ENCODE measurements around the gene ATF6B.

Gene ATF6B

GRCh38 chr6:32129297-32130088, 1.4 kb upstream of the ATF6B start:
- no peak for DNase-seq (ENCODE audit: low read depth)
- TF ChIP-seq CTCF (IDR thresholded peaks at IDR 0.05; ENCODE audit: insufficient read depth, low read depth, low read length, missing control alignments), result no peak
- H3K4me3 ChIP-seq (ENCODE audit: low read depth, low read length), result peak overlapping the region; percentile 95

- DNase-seq (ENCODE audit: low read depth), result no peak
- no peak overlapping the region; the same call in 1 of the 2 replicates for H3K4me3 ChIP-seq (ENCODE audit: low read depth, low read length)
- TF ChIP-seq CTCF (IDR thresholded peaks at IDR 0.05; ENCODE audit: insufficient read depth, low read depth, low read length, missing control alignments), result no peak
Measured at GRCh38 chr6:32128751-32129296, 778 bp upstream of the ATF6B start.

- peak overlapping the region; percentile 96 for H3K4me3 ChIP-seq (ENCODE audit: low read depth, low read length)
- TF ChIP-seq CTCF (IDR thresholded peaks at IDR 0.05; ENCODE audit: insufficient read depth, low read depth, low read length, missing control alignments), result no peak
Measured at GRCh38 chr6:32127409-32127716, 683 bp downstream of the ATF6B start.

GRCh38 chr6:32126880-32127279, 1.2 kb downstream of the ATF6B start:
- H3K4me3 ChIP-seq (ENCODE audit: low read depth, low read length), result peak overlapping the region; percentile 96
- DNase-seq (ENCODE audit: low read depth), result no peak
- TF ChIP-seq CTCF (IDR thresholded peaks at IDR 0.05; ENCODE audit: insufficient read depth, low read depth, low read length, missing control alignments), result no peak

More at GRCh38 chr6:32127409-32127716, 683 bp downstream of the ATF6B start:
- DNase-seq (ENCODE audit: low read depth), result no peak

GRCh38 chr6:32123681-32124080, 4.4 kb downstream of the ATF6B start:
- TF ChIP-seq CTCF (IDR thresholded peaks at IDR 0.05; ENCODE audit: insufficient read depth, low read depth, low read length, missing control alignments), result no peak
- no peak overlapping the region for H3K4me3 ChIP-seq (ENCODE audit: low read depth, low read length)
- DNase-seq (ENCODE audit: low read depth), result no peak

GRCh38 chr6:32120573-32121059, 7.4 kb downstream of the ATF6B start:
- no peak for TF ChIP-seq CTCF (IDR thresholded peaks at IDR 0.05; ENCODE audit: insufficient read depth, low read depth, low read length, missing control alignments)
- no peak overlapping the region for H3K4me3 ChIP-seq (ENCODE audit: low read depth, low read length)
- DNase-seq (ENCODE audit: low read depth), result no peak

Data from GM12865 (cell line).